ENCODE results near the gene GRIA3. TPM values are rescaled to one million over a fixed set of nuclear protein-coding genes. Genes with fewer than 3 reads are reported as not detected.
"Not testable (repeated sequence)": the region's sequence is repeated elsewhere in the genome, so short reads cannot be mapped to it uniquely, and the experiment has no call there.

GRIA3 gene
- total RNA-seq, 2 experiments from 2014 or later: not detected

DNA sequence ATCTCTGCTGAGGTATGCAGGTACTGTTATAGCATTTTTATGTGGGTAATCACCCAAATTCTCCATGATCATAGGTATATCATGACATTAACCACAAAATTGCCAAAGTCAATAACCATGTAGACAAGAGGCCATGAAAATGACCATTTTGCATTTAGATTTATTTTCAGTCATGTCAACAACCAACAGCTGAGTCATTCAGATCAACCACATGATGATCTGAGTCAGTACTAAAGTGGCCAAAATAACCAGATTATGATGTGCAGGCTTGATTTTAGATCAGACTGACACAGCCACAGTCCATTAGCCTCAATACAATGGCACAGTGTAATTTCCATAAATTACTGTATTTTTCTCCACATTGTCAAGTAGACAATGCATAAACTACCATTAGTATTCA is 240.5 kb downstream of the GRIA3 start:
- CTCF ChIA-PET: no interaction called here
- DNase-seq: no peak
- H3K36me3 Mint-ChIP-seq (ENCODE audit: low read depth): no peaks in the 10 kb centered on the region
- no peaks in the 10 kb centered on the region for H3K9me3 Mint-ChIP-seq
- intact Hi-C loops (cut with micrococcal nuclease): no loop called here
- no peaks in the 10 kb centered on the region for H3K27me3 Mint-ChIP-seq (ENCODE audit: low read depth)
- H3K27ac Mint-ChIP-seq: no peak overlapping the region
- no peaks in the 10 kb centered on the region for H3K4me1 Mint-ChIP-seq (ENCODE audit: low read depth)
- H3K4me3 Mint-ChIP-seq: no peak overlapping the region

DNA sequence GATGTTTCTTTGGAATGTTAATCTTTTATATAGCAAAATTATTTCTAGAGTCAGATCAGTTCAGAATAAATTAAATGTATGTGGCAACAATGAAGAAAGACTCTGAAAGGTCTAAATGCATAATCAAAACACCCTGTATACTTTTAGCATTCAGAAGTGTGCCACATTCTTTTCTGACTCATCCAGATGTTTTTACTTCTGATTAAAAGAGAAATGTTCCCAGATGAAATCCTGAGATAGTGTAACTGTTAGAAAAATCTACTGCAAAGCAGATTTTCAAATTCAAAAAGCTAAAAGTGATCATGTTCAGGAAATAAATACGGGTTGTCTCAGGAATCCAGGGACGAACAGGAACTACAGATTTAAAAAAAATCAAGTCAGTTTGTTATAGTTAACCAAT is 241.4 kb downstream of the GRIA3 start:
- H3K27ac Mint-ChIP-seq: no peak overlapping the region
- no peak overlapping the region for H3K4me3 Mint-ChIP-seq
- CTCF ChIA-PET: no interaction called here

DNA sequence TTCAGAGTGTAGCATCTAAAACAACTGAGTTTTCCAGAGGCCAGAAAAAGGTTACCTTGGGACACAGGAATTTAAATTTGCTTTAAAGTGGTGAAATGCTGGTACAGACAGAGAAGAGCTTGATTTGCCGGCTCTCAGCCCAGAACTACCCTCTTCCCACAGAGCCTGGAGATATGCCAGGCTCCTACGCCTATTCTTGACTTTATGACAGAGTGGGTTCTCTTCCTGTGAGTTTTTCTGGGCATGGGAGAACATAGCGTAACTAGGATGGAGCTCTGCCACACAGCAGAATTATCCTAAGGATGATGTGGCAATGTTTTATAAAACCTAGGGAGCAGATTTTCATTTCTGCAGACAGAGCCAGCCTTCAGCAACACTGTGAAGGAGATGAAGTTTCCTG is 241.8 kb downstream of the GRIA3 start:
- Mint-ChIP-seq H3K4me3 (no peak overlapping the region), H3K9me3 (no peaks in the 10 kb centered on the region), H3K36me3 (ENCODE audit: low read depth) (no peaks in the 10 kb centered on the region), H3K27me3 (ENCODE audit: low read depth) (no peaks in the 10 kb centered on the region), H3K4me1 (ENCODE audit: low read depth) (no peaks in the 10 kb centered on the region), H3K27ac (no peak overlapping the region)
- CTCF ChIA-PET: no interaction called here
- no peak for DNase-seq
- intact Hi-C loops (cut with micrococcal nuclease): no loop called here

More for the DNA sequence above, 241.4 kb downstream of the GRIA3 start:
- DNase-seq: no peak
- intact Hi-C loops (cut with micrococcal nuclease): no loop called here
- Mint-ChIP-seq H3K4me1 (ENCODE audit: low read depth) (no peaks in the 10 kb centered on the region), H3K9me3 (no peaks in the 10 kb centered on the region), H3K27me3 (ENCODE audit: low read depth) (no peaks in the 10 kb centered on the region), H3K36me3 (ENCODE audit: low read depth) (no peaks in the 10 kb centered on the region)

DNA sequence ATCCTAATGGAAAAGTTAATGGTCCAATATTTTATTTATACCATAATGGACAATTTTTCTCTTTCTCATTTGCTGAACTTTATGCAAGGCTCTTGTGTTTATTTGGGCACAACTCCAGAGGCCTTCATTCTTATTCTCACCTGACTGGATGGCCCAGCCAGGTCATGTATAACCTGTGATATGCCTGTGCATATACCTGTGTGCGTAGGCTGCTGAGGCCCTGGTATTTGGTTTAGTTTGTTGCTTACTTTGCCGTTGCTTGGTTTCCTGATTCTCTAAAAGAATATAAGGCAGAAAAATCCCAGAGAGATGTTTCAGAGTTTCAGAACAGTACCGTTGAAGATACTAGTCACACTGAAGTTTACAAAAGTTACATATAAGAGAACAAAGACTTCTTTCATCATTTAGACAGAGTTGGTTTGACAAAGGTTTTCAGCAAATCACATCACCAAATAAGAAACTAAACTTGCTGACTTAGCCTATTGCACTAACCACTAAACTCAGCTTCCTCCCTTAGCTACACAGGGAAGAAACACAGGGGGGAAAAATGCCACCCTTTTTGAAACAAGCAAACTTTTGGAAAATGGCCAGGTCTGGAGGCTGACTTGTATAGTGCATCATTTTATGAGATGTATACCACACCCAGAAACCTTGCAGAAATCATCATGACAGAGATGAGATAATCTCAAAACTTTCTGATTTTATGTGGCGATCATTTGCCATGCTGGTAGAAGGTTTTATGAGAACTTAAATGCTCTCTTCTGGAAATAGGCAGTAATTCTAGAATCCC is 248.5 kb downstream of the GRIA3 start:
- Mint-ChIP-seq H3K36me3 (ENCODE audit: low read depth) (no peaks in the 10 kb centered on the region), H3K27me3 (ENCODE audit: low read depth) (no peaks in the 10 kb centered on the region), H3K4me3 (no peak overlapping the region), H3K27ac (no peak overlapping the region), H3K9me3 (no peaks in the 10 kb centered on the region), H3K4me1 (ENCODE audit: low read depth) (no peaks in the 10 kb centered on the region)
- intact Hi-C loops (cut with micrococcal nuclease): no loop called here
- DNase-seq: no peak
- CTCF ChIA-PET: no interaction called here

DNA sequence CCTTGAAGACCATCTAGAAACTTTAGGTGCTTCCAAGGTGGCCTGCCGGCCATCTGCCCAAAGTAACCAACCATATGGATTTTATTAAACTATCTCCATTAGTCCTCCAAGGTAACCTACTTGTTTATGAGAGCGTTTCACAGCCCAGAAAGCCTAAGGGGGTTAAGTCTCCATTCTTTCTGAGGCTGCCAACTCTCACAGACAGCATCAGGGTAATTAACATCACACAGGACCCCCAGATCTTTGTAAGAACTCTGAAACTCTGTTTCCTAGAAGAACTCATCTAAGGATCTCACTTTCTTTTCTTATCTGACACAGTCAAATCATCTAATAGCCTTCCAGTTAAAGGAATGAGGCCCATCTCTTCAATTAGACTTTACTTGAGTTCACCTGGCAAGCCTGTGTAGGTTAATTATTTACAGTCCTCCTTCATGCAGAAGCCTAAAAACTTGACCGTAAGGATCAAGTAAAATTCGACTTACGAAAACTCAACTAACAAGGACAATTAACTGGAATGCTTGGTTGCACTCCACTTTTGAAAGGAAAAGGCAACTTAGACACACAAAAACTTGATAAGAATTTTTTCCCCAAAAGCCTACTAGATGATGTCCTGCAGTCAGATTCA is 252.5 kb downstream of the GRIA3 start:
- H3K36me3 Mint-ChIP-seq (ENCODE audit: low read depth): no peaks in the 10 kb centered on the region
- H3K9me3 Mint-ChIP-seq: no peaks in the 10 kb centered on the region
- H3K4me1 Mint-ChIP-seq (ENCODE audit: low read depth): no peaks in the 10 kb centered on the region
- H3K27me3 Mint-ChIP-seq (ENCODE audit: low read depth): no peaks in the 10 kb centered on the region
- CTCF ChIA-PET: no interaction called here
- DNase-seq: no peak
- intact Hi-C loops (cut with micrococcal nuclease): no loop called here
- H3K4me3 Mint-ChIP-seq: no peak overlapping the region
- H3K27ac Mint-ChIP-seq: no peak overlapping the region

DNA sequence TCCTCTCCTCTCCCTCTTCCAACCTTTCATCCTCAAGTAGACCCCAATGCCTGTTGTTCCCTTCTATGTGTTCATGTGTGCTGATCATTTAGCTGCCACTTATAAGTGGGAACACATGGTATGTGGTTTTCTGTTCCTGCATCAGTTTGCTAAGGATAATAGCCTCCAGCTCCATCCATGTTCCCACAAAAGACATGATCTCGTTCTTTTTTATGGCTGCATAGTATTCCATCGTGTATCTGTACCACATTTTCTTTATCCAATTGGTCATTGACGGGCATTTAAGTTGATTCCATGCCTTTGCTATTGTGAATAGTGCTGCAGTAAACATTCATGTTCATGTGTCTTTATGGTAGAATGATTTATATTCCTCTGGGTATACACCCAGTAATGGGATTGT is 255.8 kb downstream of the GRIA3 start:
- H3K27me3 Mint-ChIP-seq (ENCODE audit: low read depth); H3K36me3 Mint-ChIP-seq (ENCODE audit: low read depth): not testable (repeated sequence)

DNA sequence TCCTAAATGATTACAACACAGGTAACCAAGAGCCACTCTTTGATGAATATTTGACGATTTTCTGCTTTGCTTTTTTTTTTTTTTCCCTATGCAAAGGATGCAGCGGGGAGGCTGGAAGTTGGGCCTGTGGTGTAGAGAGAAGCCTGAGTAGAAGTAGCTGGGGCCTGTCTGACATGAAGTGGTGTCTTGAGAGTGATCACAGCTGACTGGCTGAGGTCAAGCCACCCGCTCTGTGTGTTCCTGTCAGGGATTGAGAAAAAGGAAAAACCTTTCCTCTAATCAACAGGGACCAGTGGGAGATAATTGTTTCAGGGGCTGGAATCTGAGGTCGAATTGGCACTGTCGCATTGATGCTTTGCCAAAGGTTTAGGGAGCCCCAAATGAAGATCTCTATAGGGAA is 258.7 kb downstream of the GRIA3 start:
- no peak for DNase-seq
- Mint-ChIP-seq H3K27me3 (ENCODE audit: low read depth) (no peaks in the 10 kb centered on the region), H3K27ac (no peak overlapping the region), H3K36me3 (ENCODE audit: low read depth) (no peaks in the 10 kb centered on the region), H3K4me3 (no peak overlapping the region), H3K9me3 (no peaks in the 10 kb centered on the region), H3K4me1 (ENCODE audit: low read depth) (no peaks in the 10 kb centered on the region)
- CTCF ChIA-PET: no interaction called here
- intact Hi-C loops (cut with micrococcal nuclease): no loop called here

More for the DNA sequence above, 255.8 kb downstream of the GRIA3 start:
- H3K9me3 Mint-ChIP-seq; H3K4me1 Mint-ChIP-seq (ENCODE audit: low read depth); CTCF ChIA-PET; intact Hi-C loops (cut with micrococcal nuclease); DNase-seq; H3K27ac Mint-ChIP-seq; H3K4me3 Mint-ChIP-seq: not testable (repeated sequence)

DNA sequence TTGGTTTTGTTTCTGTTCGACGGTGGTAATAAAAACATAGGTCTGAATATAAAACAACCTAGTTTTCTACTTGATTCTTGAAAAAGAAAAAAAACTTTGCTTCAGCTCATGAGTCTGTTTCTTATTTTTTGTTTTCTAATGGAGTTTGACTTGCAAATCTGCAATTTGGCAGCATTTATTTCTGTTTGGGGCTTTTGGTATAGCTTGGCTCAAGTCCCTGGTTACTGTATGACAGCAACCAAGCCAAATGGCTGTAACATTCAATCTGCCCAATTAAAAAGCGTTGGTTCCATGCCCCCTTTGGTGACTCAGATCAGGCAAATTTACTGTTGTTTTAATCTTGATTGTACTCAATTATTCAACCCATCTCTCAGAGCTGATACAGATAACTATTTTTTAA is 263.4 kb downstream of the GRIA3 start:
- Mint-ChIP-seq H3K9me3 (no peaks in the 10 kb centered on the region), H3K4me3 (no peak overlapping the region), H3K36me3 (ENCODE audit: low read depth) (no peaks in the 10 kb centered on the region), H3K27me3 (ENCODE audit: low read depth) (no peaks in the 10 kb centered on the region), H3K4me1 (ENCODE audit: low read depth) (no peaks in the 10 kb centered on the region), H3K27ac (no peak overlapping the region)
- CTCF ChIA-PET: no interaction called here
- no peak for DNase-seq
- intact Hi-C loops (cut with micrococcal nuclease): no loop called here

DNA sequence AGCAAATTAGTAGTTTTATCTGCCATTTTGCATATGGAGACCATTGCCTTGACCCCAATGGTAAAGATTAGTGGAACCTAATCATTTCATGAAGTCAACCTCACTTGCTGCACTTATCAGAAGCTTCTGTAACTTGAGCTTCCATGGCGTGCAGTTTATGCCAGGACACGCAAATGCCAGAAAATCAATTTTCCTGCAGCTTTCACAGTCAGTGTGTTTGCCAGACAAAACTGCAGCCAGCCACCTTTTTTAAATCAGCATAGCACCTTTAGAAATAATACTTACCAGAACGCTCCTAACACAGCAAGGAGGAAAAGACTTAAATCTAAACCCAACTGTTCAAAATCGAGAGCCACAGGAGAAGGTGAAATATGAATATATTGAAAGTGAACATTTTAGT is 265.3 kb downstream of the GRIA3 start:
- no peaks in the 10 kb centered on the region for H3K4me1 Mint-ChIP-seq (ENCODE audit: low read depth)
- no peaks in the 10 kb centered on the region for H3K27me3 Mint-ChIP-seq (ENCODE audit: low read depth)
- H3K9me3 Mint-ChIP-seq: no peaks in the 10 kb centered on the region
- intact Hi-C loops (cut with micrococcal nuclease): no loop called here
- no peak for DNase-seq
- CTCF ChIA-PET: no interaction called here
- H3K27ac Mint-ChIP-seq: no peak overlapping the region
- H3K4me3 Mint-ChIP-seq: no peak overlapping the region
- no peaks in the 10 kb centered on the region for H3K36me3 Mint-ChIP-seq (ENCODE audit: low read depth)

DNA sequence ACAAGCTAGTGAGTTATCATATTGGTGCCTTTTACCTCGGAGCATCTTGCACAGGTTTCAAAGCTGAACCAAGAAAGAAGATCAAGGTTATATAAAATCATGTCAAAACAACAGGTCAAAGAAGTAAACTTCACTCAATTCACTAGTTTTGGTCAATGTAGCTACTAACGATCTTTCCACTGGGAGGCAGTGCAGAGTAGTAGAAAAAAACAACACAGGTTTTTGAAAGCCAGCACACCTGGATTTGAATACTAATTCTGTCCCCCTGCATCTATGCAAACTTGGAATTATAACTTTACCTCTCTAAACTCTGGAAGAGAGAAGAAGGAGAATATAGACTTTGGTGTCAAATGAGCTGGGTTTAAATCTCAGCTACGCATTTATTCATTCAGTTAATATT is 266.1 kb downstream of the GRIA3 start:
- no peaks in the 10 kb centered on the region for H3K4me1 Mint-ChIP-seq (ENCODE audit: low read depth)
- CTCF ChIA-PET: interaction anchor here (1.2 kb wide), 1 partner anchor 42 kb away, joined by 5 read pairs; no protein-coding TSS in a partner anchor
- no peaks in the 10 kb centered on the region for H3K27me3 Mint-ChIP-seq (ENCODE audit: low read depth)
- intact Hi-C loops (cut with micrococcal nuclease): loop anchor here (10.0 kb wide), 1 partner anchor 325 kb away; no protein-coding TSS in a partner anchor
- H3K4me3 Mint-ChIP-seq: no peak overlapping the region
- H3K9me3 Mint-ChIP-seq: no peaks in the 10 kb centered on the region
- H3K36me3 Mint-ChIP-seq (ENCODE audit: low read depth): no peaks in the 10 kb centered on the region
- no peak for DNase-seq
- no peak overlapping the region for H3K27ac Mint-ChIP-seq

DNA sequence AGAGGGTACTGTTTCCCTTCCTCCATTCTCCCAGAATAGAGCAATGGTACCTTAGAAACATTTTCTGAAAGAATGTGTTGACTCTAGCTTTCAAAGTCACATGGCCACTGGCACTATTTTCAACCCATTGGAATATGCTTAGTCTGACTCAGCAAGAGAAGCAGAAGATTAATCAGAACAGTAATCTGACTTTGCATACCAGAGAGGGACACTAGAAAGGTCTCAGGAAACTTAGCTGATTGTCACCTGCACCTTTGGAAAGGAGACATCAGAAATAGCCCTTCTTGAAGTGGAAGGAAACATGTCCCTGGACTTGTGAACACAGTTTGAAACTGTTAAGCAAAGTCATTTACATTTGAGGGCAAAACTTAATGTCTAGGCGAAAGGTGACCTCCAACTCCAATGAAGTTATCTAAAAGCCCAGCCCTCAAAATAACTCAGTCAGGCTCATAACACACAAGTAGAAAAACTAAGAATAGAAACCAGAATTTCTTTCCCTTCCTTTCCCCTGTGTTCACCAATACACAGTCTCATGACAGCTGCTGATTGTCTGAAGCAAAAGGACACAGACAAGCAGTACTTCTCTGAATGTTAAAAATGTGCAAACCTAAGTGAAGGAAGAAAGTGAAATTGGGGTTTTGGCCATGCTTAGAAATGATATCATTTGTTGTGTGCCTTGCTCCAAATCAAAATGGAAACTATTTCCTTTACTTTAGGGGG is 270.8 kb downstream of the GRIA3 start:
- Mint-ChIP-seq H3K27ac (no peak overlapping the region), H3K36me3 (ENCODE audit: low read depth) (no peaks in the 10 kb centered on the region), H3K4me3 (no peak overlapping the region), H3K4me1 (ENCODE audit: low read depth) (no peaks in the 10 kb centered on the region), H3K9me3 (no peaks in the 10 kb centered on the region), H3K27me3 (ENCODE audit: low read depth) (no peaks in the 10 kb centered on the region)
- CTCF ChIA-PET: no interaction called here
- no peak for DNase-seq
- intact Hi-C loops (cut with micrococcal nuclease): loop anchor here (10.0 kb wide), 1 partner anchor 320 kb away; no protein-coding TSS in a partner anchor

DNA sequence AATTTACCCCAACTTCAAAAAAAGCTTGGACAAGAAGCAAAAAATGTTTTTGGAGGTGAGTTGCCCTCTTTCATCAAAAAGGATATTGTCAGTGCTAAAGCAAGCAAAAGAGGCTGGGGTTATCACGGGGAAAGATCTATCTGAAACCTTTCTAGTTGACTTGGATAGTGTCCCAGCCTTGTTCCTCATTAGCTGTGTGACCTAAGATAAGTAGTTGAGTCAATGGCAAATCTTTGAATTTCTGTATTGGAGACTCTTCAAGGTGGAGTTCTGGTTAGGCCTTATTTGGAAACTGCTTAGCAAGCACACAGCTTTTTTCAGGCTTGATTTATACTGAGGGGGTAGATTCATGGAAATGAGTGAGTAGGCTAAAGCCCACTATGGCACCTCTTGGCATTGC is 271.6 kb downstream of the GRIA3 start:
- Mint-ChIP-seq H3K36me3 (ENCODE audit: low read depth) (no peaks in the 10 kb centered on the region), H3K9me3 (no peaks in the 10 kb centered on the region), H3K4me3 (no peak overlapping the region), H3K4me1 (ENCODE audit: low read depth) (no peaks in the 10 kb centered on the region), H3K27me3 (ENCODE audit: low read depth) (no peaks in the 10 kb centered on the region), H3K27ac (no peak overlapping the region)
- CTCF ChIA-PET: no interaction called here
- DNase-seq: no peak
- intact Hi-C loops (cut with micrococcal nuclease): loop anchor here (10.0 kb wide), 1 partner anchor 319 kb away; no protein-coding TSS in a partner anchor

DNA sequence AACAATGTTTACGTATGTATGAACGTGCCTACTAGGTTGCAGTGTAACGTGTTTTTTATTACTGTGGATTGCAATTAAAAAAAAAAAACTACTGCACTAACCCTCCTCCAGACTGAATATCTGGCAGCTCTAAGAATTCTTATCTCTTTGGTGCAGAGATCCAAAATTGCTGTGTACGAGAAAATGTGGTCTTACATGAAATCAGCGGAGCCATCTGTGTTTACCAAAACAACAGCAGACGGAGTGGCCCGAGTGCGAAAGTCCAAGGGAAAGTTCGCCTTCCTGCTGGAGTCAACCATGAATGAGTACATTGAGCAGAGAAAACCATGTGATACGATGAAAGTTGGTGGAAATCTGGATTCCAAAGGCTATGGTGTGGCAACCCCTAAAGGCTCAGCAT is 280.6 kb downstream of the GRIA3 start:
- Mint-ChIP-seq H3K27ac (no peak overlapping the region), H3K4me1 (ENCODE audit: low read depth) (no peaks in the 10 kb centered on the region), H3K27me3 (ENCODE audit: low read depth) (peaks cover 2% of the 10 kb centered on the region), H3K4me3 (no peak overlapping the region), H3K9me3 (no peaks in the 10 kb centered on the region), H3K36me3 (ENCODE audit: low read depth) (no peaks in the 10 kb centered on the region)
- intact Hi-C loops (cut with micrococcal nuclease): no loop called here
- DNase-seq: no peak
- CTCF ChIA-PET: no interaction called here
